ENCODE measurements around the gene PCSK7. TPM values are rescaled to one million over a fixed set of nuclear protein-coding genes. Genes with fewer than 3 reads are reported as not detected.

PCSK7 gene
- polyA plus RNA-seq, 4 donors: 18.7 to 36.1 (median 21.4) TPM

GRCh38 chr11:117199916-117200812 lies 31.7 kb downstream of the PCSK7 start:
- DNase-seq (ENCODE audit: low read depth in 4 of 4, low spot score in 3 of 4): no peak

- peak in 1 of 4 donors; percentile 66 for DNase-seq (ENCODE audit: low read depth in 4 of 4, low spot score in 3 of 4)
Observed at GRCh38 chr11:117199053-117199915, 32.6 kb downstream of the PCSK7 start, which contains the start of gene TAGLN. TAGLN (plus strand) TSS chr11:117199370; CDS start chr11:117203014, 3,644 bp downstream.

- DNase-seq (ENCODE audit: low read depth in 4 of 4, low spot score in 3 of 4): no peak
Observed at GRCh38 chr11:117198613-117199012, 33.3 kb downstream of the PCSK7 start.

- DNase-seq (ENCODE audit: low read depth in 4 of 4, low spot score in 3 of 4): no peak
Observed at GRCh38 chr11:117197516-117198456, 34.1 kb downstream of the PCSK7 start.

GRCh38 chr11:117197006-117197405 lies 34.9 kb downstream of the PCSK7 start:
- DNase-seq (ENCODE audit: low read depth in 4 of 4, low spot score in 3 of 4): no peak

- no peak for DNase-seq (ENCODE audit: low read depth in 4 of 4, low spot score in 3 of 4)
Observed at GRCh38 chr11:117195761-117196160, 36.1 kb downstream of the PCSK7 start.

- DNase-seq (ENCODE audit: low read depth in 4 of 4, low spot score in 3 of 4): no peak
Observed at GRCh38 chr11:117195258-117195657, 36.6 kb downstream of the PCSK7 start.

GRCh38 chr11:117194267-117194666 lies 37.6 kb downstream of the PCSK7 start:
- DNase-seq (ENCODE audit: low read depth in 4 of 4, low spot score in 3 of 4): no peak

GRCh38 chr11:117193130-117194020 lies 38.5 kb downstream of the PCSK7 start:
- DNase-seq (ENCODE audit: low read depth in 4 of 4, low spot score in 3 of 4): no peak

GRCh38 chr11:117192401-117192875 lies 39.4 kb downstream of the PCSK7 start:
- no peak for DNase-seq (ENCODE audit: low read depth in 4 of 4, low spot score in 3 of 4)

GRCh38 chr11:117191680-117192400 lies 40.0 kb downstream of the PCSK7 start:
- no peak for DNase-seq (ENCODE audit: low read depth in 4 of 4, low spot score in 3 of 4)

GRCh38 chr11:117189941-117190544 lies 41.8 kb downstream of the PCSK7 start:
- no peak for DNase-seq (ENCODE audit: low read depth in 4 of 4, low spot score in 3 of 4)

- DNase-seq (ENCODE audit: low read depth in 4 of 4, low spot score in 3 of 4): no peak
Observed at GRCh38 chr11:117189191-117189940, 42.5 kb downstream of the PCSK7 start.

GRCh38 chr11:117188620-117189081 lies 43.2 kb downstream of the PCSK7 start:
- DNase-seq (ENCODE audit: low read depth in 4 of 4, low spot score in 3 of 4): no peak

GRCh38 chr11:117187799-117188481 lies 43.9 kb downstream of the PCSK7 start:
- no peak for DNase-seq (ENCODE audit: low read depth in 4 of 4, low spot score in 3 of 4)

GRCh38 chr11:117187428-117187798 lies 44.5 kb downstream of the PCSK7 start:
- no peak for DNase-seq (ENCODE audit: low read depth in 4 of 4, low spot score in 3 of 4)

- no peak for DNase-seq (ENCODE audit: low read depth in 4 of 4, low spot score in 3 of 4)
Observed at GRCh38 chr11:117187007-117187406, 44.9 kb downstream of the PCSK7 start.

Measured in left renal pelvis (tissue), 4 donors.